Measurements from ENCODE around the gene PRKAR1B.

DNA sequence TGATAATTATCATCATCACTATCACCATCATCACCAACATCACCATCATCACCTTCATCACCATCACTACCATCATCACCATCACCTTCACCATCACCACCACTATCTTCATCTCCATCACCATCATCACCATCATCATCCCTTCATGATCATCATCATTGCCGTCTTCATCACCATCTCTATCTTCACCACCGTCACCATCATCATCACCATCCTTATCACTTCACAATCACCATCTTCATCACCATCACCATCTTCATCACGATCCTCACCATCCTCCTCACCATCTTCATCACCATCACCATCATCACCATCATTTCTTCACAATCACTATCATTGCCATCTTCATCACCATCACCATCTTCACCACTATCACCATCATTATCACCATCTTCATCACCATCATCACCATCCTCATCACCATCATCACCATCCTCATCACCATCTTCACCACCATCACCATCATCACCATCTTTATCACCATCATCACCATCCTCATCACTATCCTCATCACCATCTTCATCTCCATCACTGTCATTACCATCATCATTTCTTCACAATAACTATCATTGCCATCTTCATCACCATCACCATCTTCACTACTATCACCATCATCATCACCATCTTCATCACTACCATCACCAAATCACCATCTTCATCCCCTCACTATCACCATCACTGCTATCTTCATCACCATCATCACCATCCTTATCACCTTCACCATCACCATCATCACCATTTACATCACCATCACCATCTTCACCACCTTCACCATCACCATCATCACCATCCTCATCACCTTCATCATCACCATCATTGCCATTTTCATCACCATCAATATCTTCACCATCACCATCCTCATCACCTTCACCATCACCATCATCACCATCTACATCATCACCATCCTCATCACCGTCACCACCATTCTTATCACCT is 73.0 kb downstream of the PRKAR1B start:
- TF ChIP-seq, protein P1, sequence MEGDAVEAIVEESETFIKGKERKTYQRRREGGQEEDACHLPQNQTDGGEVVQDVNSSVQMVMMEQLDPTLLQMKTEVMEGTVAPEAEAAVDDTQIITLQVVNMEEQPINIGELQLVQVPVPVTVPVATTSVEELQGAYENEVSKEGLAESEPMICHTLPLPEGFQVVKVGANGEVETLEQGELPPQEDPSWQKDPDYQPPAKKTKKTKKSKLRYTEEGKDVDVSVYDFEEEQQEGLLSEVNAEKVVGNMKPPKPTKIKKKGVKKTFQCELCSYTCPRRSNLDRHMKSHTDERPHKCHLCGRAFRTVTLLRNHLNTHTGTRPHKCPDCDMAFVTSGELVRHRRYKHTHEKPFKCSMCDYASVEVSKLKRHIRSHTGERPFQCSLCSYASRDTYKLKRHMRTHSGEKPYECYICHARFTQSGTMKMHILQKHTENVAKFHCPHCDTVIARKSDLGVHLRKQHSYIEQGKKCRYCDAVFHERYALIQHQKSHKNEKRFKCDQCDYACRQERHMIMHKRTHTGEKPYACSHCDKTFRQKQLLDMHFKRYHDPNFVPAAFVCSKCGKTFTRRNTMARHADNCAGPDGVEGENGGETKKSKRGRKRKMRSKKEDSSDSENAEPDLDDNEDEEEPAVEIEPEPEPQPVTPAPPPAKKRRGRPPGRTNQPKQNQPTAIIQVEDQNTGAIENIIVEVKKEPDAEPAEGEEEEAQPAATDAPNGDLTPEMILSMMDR (conservative IDR thresholded peaks at IDR 0.05 in 1 of 2, IDR thresholded peaks at IDR 0.05 in 1 of 2; ENCODE audit: extremely low read depth in 1 of 2, insufficient read depth in 1 of 2, low read depth in 1 of 2, low read length in 2 of 2), result no peak
- TF ChIP-seq EZH2 (IDR thresholded peaks at IDR 0.05; ENCODE audit: borderline replicate concordance, low read length), result no peak

Data from mammary epithelial cell (primary cell).